NOMO-1 (cell line): ENCODE measurements around the gene IQSEC3.
A peak's percentile ranks its signal among the peaks of the same experiment; 100 is the strongest.

Experiments used
- DNase-seq, 2 experiments: peaks; one replicate each; lab custom pipeline; 2025; ENCODE audit not compliant: unreplicated experiment in 2 of 2; lab: John Stamatoyannopoulos, UW

Gene IQSEC3

GRCh38 chr12:161823-162222 is 95.3 kb downstream of the IQSEC3 start:
- DNase-seq = no peak

GRCh38 chr12:162467-163307 is 96.1 kb downstream of the IQSEC3 start:
- no peak for DNase-seq

- no peak for DNase-seq
Measured at GRCh38 chr12:163406-163986, 96.9 kb downstream of the IQSEC3 start.

GRCh38 chr12:164207-164606 is 97.6 kb downstream of the IQSEC3 start:
- no peak for DNase-seq

- DNase-seq = no peak
Measured at GRCh38 chr12:165862-166368, 99.3 kb downstream of the IQSEC3 start.

- DNase-seq = peak in 1 of 2 experiments; percentile 18
Measured at GRCh38 chr12:166425-167075, 100.0 kb downstream of the IQSEC3 start.

GRCh38 chr12:167959-168600 is 101.5 kb downstream of the IQSEC3 start:
- no peak for DNase-seq

GRCh38 chr12:168763-169525 is 102.4 kb downstream of the IQSEC3 start:
- DNase-seq = peak; percentile 31 to 32

GRCh38 chr12:169528-170370 is 103.2 kb downstream of the IQSEC3 start:
- no peak for DNase-seq

- DNase-seq = no peak
Measured at GRCh38 chr12:170371-171225, 104.0 kb downstream of the IQSEC3 start.

GRCh38 chr12:171276-171675 is 104.7 kb downstream of the IQSEC3 start:
- no peak for DNase-seq

GRCh38 chr12:171743-172676 is 105.4 kb downstream of the IQSEC3 start:
- DNase-seq = no peak

GRCh38 chr12:172732-173161 is 106.2 kb downstream of the IQSEC3 start:
- peak; percentile 43 to 46 for DNase-seq

GRCh38 chr12:174124-174523 is 107.6 kb downstream of the IQSEC3 start:
- no peak for DNase-seq

- DNase-seq = no peak
Measured at GRCh38 chr12:174596-174995, 108.0 kb downstream of the IQSEC3 start.

GRCh38 chr12:175250-175649 is 108.7 kb downstream of the IQSEC3 start:
- DNase-seq = no peak

GRCh38 chr12:175759-176158 is 109.2 kb downstream of the IQSEC3 start:
- DNase-seq = no peak
